Activated naive CD8-positive, alpha-beta T cell (primary cell): ENCODE measurements around the gene MYOZ3.

ENCODE experiments used
- H3K27ac Mint-ChIP-seq: one replicate; pipeline ENCODE4 v1.8.0; 2021; ENCODE audit warnings: mixed read lengths
- H3K27me3 Mint-ChIP-seq: one replicate; pipeline ENCODE4 v1.8.0; 2021; ENCODE audit warnings: mixed read lengths
- H3K36me3 Mint-ChIP-seq: one replicate; pipeline ENCODE4 v1.8.0; 2021; ENCODE audit warnings: mixed read lengths
- H3K4me1 Mint-ChIP-seq: one replicate; pipeline ENCODE4 v1.8.0; 2021; ENCODE audit warnings: low read depth, mixed read lengths
- H3K4me3 Mint-ChIP-seq: one replicate; pipeline ENCODE4 v1.8.0; 2021; ENCODE audit warnings: mild to moderate bottlenecking, mixed read lengths
- H3K9me3 Mint-ChIP-seq: one replicate; pipeline ENCODE4 v1.8.0; 2021; ENCODE audit warnings: low read depth, mixed read lengths

The MYOZ3 gene

DNA sequence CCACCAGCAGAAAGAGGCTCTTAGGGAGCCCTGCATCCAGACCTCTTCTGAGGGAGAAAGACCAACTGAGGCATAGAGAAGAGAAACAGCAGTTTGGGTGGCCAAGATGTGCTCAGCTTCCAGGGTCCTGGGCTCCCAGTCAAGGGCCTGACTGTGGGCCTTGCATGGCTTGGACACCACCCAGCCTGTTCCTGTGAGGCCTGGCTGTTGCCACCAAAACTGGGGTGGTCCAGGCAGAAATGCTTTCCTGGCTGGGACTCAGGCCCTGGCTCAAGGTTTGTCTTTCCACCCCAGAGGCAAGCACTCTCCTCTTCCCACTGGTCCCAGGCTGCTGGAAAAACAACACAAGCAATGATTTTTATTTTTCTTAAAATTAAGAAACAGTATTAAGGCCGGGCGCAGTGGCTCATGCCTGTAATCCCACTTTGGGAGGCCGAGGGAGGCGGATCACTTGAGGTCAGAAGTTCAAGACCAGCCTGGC, 13.3 kb downstream of the MYOZ3 start:
- H3K9me3 Mint-ChIP-seq, result no peaks in the 10 kb centered on the region
- H3K4me1 Mint-ChIP-seq, result peaks cover 6% of the 10 kb centered on the region
- H3K36me3 Mint-ChIP-seq, result peaks cover 2% of the 10 kb centered on the region
- no peak overlapping the region for H3K27ac Mint-ChIP-seq
- H3K4me3 Mint-ChIP-seq, result no peak overlapping the region
- peaks cover 12% of the 10 kb centered on the region for H3K27me3 Mint-ChIP-seq

DNA sequence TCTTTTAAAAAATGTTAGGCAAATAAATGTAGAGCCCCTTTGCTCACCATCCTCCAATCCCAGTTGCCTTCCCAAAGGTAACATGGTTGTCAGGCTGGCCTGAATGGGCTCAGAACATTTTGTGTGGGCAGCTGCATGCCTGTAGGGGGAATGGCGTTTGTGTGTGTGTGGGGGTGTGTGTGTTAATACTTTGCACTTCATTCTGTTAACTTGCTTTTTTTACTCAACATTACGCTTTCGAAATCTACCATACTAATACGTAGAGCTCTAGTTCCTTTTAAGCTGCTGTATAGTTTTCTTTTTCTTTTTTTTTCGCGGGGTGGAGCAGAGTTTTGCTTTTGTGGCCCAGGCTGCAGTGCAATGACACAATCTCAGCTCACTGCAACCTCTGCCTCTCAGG, 14.0 kb downstream of the MYOZ3 start:
- Mint-ChIP-seq H3K27ac (no peak overlapping the region), H3K9me3 (no peaks in the 10 kb centered on the region), H3K4me1 (peaks cover 6% of the 10 kb centered on the region)

DNA sequence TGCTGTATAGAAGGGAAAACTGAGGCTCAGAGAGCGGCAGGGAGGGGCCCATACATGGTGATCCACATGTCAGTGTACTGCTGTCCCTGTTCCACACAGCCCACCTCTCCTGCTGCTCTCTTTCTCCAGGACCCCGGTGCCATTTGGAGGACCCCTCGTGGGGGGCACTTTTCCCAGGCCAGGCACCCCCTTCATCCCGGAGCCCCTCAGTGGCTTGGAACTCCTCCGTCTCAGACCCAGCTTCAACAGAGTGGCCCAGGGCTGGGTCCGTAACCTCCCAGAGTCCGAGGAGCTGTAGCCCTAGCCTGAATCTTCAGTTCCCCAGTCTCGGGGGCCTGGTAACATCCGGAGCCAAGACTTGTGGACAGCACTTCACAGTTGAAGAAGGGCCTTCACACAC, 15.5 kb downstream of the MYOZ3 start:
- Mint-ChIP-seq H3K27me3 (no peaks in the 10 kb centered on the region), H3K4me1 (peaks cover 2% of the 10 kb centered on the region), H3K4me3 (no peak overlapping the region), H3K9me3 (no peaks in the 10 kb centered on the region), H3K36me3 (peaks cover 7% of the 10 kb centered on the region), H3K27ac (no peak overlapping the region)

More for the DNA sequence above, 14.0 kb downstream of the MYOZ3 start:
- Mint-ChIP-seq H3K36me3 (peaks cover 2% of the 10 kb centered on the region), H3K4me3 (no peak overlapping the region), H3K27me3 (peaks cover 9% of the 10 kb centered on the region)

DNA sequence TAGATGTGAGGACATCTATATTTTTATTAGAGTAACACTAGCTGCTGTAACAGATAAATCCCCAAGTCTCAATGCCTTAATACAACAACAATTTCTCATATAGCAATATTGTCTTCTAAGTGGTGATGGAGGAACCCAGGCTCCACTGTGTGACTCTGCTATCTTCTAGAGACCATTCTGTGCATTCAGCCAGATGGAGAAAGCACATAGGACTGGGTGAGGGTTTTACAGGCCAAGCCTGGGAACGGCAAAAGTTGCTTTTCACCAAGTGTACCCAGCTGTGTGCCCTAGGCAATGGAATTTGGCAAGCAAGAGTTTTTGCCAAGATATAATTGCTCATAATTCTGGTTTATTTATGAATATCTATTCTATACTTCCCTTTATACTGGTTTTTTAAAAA, 28.1 kb downstream of the MYOZ3 start:
- Mint-ChIP-seq H3K36me3 (peaks cover 6% of the 10 kb centered on the region), H3K27me3 (no peaks in the 10 kb centered on the region), H3K27ac (no peak overlapping the region), H3K4me3 (no peak overlapping the region), H3K4me1 (no peaks in the 10 kb centered on the region), H3K9me3 (no peaks in the 10 kb centered on the region)

DNA sequence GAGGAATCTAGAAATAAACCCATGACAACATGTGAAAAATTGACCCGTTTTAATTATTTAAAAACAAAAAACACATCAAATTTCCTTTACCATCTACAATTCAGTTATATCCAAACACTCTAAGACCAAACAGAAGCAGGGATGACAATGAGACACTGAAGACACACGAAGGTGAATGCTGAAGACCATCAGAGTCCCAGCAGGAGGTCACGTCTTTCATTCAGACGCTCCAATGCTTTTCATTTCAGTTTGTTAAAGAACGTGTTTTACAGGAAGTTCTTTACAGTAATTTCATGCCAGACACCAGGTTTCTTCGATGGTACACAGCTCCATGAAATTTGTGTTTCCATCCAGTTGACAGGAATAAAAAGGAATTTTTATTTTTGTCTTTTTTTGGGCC, 29.7 kb downstream of the MYOZ3 start:
- Mint-ChIP-seq H3K27ac (no peak overlapping the region), H3K9me3 (no peaks in the 10 kb centered on the region), H3K36me3 (peaks cover 6% of the 10 kb centered on the region), H3K4me1 (no peaks in the 10 kb centered on the region), H3K27me3 (no peaks in the 10 kb centered on the region), H3K4me3 (no peak overlapping the region)

DNA sequence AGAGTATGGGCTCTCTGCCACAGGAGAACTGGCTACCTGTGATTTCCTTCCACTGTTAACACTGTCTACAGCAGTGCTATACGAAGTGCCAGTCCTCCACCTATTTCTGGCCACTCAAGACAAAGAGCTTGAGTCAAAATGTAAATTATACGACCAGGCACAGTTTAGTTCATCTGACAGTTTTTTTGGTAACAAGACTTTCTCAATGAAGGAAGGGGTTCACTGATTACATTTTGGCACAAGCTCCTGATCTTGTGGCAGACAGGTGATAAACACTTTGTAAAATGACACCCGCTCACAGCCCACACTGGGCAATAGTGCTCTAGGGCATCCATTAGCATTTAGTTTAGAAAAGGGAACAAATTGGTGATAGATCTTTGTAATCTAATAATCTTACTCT, 31.2 kb downstream of the MYOZ3 start:
- Mint-ChIP-seq H3K4me1 (no peaks in the 10 kb centered on the region), H3K27ac (no peak overlapping the region), H3K27me3 (no peaks in the 10 kb centered on the region), H3K9me3 (no peaks in the 10 kb centered on the region), H3K36me3 (peaks cover 8% of the 10 kb centered on the region), H3K4me3 (no peak overlapping the region)

DNA sequence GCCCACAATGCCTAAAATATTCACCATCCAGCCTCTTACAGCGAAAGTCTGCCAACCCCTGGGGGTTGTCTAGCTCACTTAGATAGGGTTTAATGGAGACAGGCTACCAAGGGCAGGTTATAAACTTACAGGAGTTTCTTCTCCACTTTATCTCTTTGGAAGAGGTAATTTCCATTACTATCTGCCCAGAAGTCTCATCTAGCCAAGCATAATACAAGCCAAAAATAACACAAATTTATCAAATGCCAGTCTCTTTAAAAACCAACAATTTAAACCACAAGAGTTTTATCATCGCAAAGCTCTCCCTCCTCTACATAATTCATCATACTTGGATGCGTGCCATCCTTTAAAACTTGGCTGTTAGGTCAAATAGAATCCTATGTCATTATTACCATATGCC, 33.6 kb downstream of the MYOZ3 start:
- no peak overlapping the region for H3K4me3 Mint-ChIP-seq
- H3K9me3 Mint-ChIP-seq, result no peaks in the 10 kb centered on the region
- peaks cover 8% of the 10 kb centered on the region for H3K36me3 Mint-ChIP-seq
- no peak overlapping the region for H3K27ac Mint-ChIP-seq
- H3K4me1 Mint-ChIP-seq, result peaks cover 3% of the 10 kb centered on the region
- H3K27me3 Mint-ChIP-seq, result no peaks in the 10 kb centered on the region

DNA sequence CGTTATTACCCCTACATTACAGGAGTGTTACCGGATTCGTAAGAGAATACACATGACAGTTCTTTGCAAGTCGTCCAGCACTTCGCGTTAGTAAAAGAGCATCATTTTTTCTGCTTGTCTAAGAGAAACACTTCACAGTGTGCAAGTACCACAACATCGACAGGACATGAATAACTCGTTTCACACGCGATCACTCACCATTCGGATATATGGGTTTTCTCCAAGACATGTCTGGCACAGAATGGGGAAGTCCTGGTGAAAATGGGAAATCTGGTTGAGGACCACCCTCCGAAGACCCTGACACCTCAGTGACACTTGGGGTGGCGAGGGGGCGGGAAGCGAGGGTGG, 39.2 kb downstream of the MYOZ3 start:
- Mint-ChIP-seq H3K9me3 (no peaks in the 10 kb centered on the region), H3K4me1 (peaks cover 7% of the 10 kb centered on the region), H3K27me3 (no peaks in the 10 kb centered on the region), H3K4me3 (no peak overlapping the region), H3K36me3 (peaks cover 2% of the 10 kb centered on the region), H3K27ac (no peak overlapping the region)

DNA sequence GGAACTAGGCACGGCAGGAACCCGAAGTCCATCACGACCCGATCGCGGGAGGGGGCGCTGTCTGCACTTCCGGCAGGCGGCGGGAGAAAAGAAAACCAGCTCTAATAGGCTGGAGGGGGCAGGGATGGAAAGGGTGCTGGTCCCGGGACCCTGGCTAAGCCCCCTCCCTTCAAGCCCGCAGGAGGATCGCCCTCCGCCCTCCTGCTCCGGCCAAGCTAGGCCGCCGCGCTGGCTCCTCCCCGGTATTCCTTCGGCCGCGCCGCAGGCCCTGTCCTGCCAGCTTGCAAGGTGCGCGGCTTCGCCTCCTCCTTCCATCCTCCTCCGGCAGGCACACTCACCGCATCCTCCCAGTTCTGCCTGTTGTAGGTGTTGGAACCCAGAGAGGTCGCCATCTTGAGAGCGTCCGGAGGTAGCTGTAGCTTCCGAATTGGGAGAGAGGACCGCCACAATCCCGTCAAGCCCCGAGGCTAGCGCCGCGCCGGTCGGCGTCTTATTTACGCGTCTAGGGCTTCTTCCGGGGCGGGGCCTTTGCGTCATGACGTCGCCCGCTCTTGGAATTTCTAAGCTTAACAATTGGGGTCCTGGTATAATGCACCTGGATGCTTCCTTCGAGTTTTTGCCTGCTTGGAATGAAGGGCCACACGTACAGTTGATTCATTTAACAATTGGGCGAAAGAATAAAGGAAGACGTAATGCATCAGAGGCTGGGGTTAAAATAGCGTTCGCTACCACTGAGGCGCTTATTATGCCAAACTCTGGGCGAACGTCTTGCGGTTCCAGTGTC, 39.7 kb downstream of the MYOZ3 start, which contains the start of gene RBM22:
Gene RBM22, minus strand, starts transcription at position 469 of the 784 bp plus-strand sequence. Its CDS starts 77 bp downstream, at position 392.
- Mint-ChIP-seq H3K4me1 (peaks cover 7% of the 10 kb centered on the region), H3K36me3 (peaks cover 2% of the 10 kb centered on the region), H3K4me3 (no peak within 1 kb of the TSS), H3K9me3 (no peaks in the 10 kb centered on the region), H3K27ac (no peak within 1 kb of the TSS), H3K27me3 (no peaks in the 10 kb centered on the region)

DNA sequence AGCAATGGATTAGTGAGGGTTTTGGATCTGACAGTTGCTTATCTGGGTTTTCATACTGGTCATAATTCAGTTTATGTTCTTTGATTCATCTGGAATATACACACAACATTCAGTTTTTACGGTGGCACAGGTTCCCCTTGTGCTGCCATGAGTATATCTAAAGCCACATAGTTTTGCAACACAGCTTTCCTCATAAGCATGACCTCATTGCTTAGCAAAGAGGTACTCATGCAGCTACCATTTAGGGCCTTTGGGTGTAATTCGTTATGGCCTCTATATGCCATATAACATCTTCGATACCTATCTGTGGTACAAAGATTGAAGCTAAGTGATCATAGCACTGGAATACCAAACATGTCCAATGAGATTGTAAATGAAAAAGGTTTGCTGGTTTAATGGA, 42.7 kb downstream of the MYOZ3 start:
- H3K4me1 Mint-ChIP-seq, result peaks cover 4% of the 10 kb centered on the region
- H3K9me3 Mint-ChIP-seq, result no peaks in the 10 kb centered on the region
- H3K36me3 Mint-ChIP-seq, result peaks cover 3% of the 10 kb centered on the region
- no peaks in the 10 kb centered on the region for H3K27me3 Mint-ChIP-seq
- H3K4me3 Mint-ChIP-seq, result no peak overlapping the region
- no peak overlapping the region for H3K27ac Mint-ChIP-seq

DNA sequence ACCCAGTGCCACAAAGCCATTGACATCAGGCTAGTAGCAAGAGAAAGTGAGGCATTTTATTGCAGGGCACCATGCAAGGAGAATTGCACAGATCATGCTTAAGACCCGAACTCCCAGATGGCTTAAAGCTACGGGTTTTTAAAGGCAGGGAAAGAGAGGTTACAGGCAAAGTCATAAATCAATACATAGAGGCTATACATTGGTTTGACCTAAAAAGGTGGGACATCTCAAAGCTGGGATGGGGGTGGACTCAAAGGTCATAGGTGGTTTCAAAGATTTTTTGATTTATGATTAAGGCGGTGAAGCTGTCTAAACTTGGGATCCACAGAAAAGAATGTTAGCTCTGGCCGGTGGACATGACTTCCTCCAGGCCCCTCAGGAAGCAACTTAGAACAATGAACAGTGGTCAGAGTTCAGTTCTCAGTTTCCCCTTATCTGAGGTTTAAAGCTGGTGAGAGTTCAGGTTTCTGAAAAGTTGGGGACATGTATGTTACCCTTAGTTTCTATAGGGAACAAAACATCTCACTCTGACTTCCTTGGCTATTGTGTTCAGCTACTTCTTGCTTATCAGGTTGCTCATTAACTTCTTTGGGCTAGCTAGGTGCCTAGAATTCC, 45.8 kb downstream of the MYOZ3 start:
- Mint-ChIP-seq H3K27me3 (no peaks in the 10 kb centered on the region), H3K9me3 (no peaks in the 10 kb centered on the region), H3K4me3 (no peak overlapping the region), H3K4me1 (no peaks in the 10 kb centered on the region), H3K36me3 (peaks cover 6% of the 10 kb centered on the region), H3K27ac (no peak overlapping the region)

DNA sequence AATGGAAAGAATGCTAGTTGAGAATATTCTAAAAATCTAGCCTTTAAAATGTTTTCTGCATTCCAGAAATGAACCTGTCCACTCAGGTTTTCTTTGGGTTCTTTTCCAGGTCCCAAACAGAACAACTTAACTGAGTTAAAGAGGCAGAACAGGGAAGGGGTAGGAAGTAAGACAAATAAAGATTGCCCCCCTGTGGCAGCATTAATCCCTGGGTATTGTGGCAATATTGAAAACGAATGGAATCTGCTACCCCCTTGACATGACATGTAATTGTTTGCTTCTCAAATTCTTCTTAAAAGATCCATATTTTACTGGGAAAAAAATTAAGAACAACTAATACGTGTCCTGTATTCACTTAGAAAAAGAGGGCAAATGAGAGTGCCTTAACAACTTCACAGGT, 49.1 kb downstream of the MYOZ3 start:
- Mint-ChIP-seq H3K4me3 (no peak overlapping the region), H3K27me3 (no peaks in the 10 kb centered on the region), H3K9me3 (no peaks in the 10 kb centered on the region), H3K4me1 (no peaks in the 10 kb centered on the region), H3K36me3 (peaks cover 6% of the 10 kb centered on the region), H3K27ac (no peak overlapping the region)

DNA sequence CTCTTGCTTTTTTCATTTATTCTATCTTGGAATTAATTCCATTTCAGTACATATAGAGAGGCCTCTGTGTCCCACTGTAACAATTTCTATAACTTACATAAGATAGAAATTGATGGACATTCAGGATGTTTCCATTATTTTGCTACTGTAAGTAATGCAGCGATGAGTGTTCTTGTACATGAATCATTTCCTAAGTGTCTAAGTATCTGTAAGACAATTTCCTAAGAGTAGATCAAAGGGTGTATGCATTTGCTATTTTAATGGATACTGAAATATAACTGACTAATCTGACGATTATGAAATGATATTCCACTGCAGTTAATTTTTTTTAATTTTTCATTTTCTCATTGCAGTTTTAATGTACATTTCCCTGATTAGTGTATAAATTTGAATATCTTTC, 62.8 kb downstream of the MYOZ3 start:
- Mint-ChIP-seq H3K27ac (no peak overlapping the region), H3K4me1 (no peaks in the 10 kb centered on the region), H3K36me3 (peaks cover 10% of the 10 kb centered on the region), H3K4me3 (no peak overlapping the region), H3K27me3 (no peaks in the 10 kb centered on the region), H3K9me3 (no peaks in the 10 kb centered on the region)
